Caco-2 (cell line): Measurements from ENCODE around the gene GRK2. TPM values are rescaled to one million over a fixed set of nuclear protein-coding genes. Genes with fewer than 3 reads are reported as not detected.
A peak's percentile ranks its signal among the peaks of the same experiment; 100 is the strongest.

Experiments
- BruUV-seq: library from RNA; stranded (reverse); fragments of 400-500 nt; replicated peaks from 2 replicates; lab custom pipeline; 2021; lab: Mats Ljungman, UMichigan
- CTCF ChIA-PET: fragments of 300-600 bp; sonication (Branson Sonifier 250); formaldehyde crosslinking; loops from one replicate; lab custom pipeline; 2022; ENCODE audit warnings: antibody characterized with exemption; lab: Charles Lee
- POLR2A ChIA-PET: fragments of 300-600 bp; sonication (Branson Sonifier 250); formaldehyde crosslinking; loops from one replicate; lab custom pipeline; 2022; ENCODE audit warnings: antibody characterized with exemption; lab: Charles Lee
- DNase-seq, 2 experiments: peaks; one replicate each; pipeline versions ENCODE4 v3.0.0 to v3.0.0-alpha.2; 2020 to 2022
- H3K27me3 ChIP-seq: replicated peaks from 2 replicates; pipeline ENCODE4 v1.6.0; 2011; ENCODE audit warnings: low read length; ENCODE audit not compliant: control insufficient read depth, insufficient read depth
- H3K36me3 ChIP-seq: 2 replicates; pipeline ENCODE4 v1.5.1; 2011; ENCODE audit warnings: low read length; ENCODE audit not compliant: control insufficient read depth, insufficient read depth
- H3K4me1 ChIP-seq: fragments of 250-450 bp; sonication (Bioruptor Pico); 2 replicates; pipeline ENCODE4 v1.5.1; 2020; ENCODE audit warnings: mild to moderate bottlenecking
- H3K4me3 ChIP-seq: 2 replicates; pipeline ENCODE4 v1.5.1; 2011; ENCODE audit warnings: low read depth, mild to moderate bottlenecking, control low read depth, low read length
- H3K9me3 ChIP-seq: fragments of 250-450 bp; sonication (Bioruptor Pico); 2 replicates; pipeline ENCODE4 v1.5.1; 2020; ENCODE audit warnings: mild to moderate bottlenecking, moderate library complexity
- H3K27ac Mint-ChIP-seq: one replicate; pipeline ENCODE4 v1.8.0; 2022; ENCODE audit warnings: mixed read lengths; ENCODE audit not compliant: unreplicated experiment
- H3K27me3 Mint-ChIP-seq: one replicate; pipeline ENCODE4 v1.8.0; 2022; ENCODE audit warnings: mixed read lengths; ENCODE audit not compliant: insufficient read depth, unreplicated experiment
- H3K36me3 Mint-ChIP-seq: one replicate; pipeline ENCODE4 v1.8.0; 2022; ENCODE audit warnings: mild to moderate bottlenecking, mixed read lengths; ENCODE audit not compliant: insufficient read depth, unreplicated experiment
- H3K4me1 Mint-ChIP-seq: one replicate; pipeline ENCODE4 v1.8.0; 2022; ENCODE audit warnings: low read depth, mixed read lengths; ENCODE audit not compliant: unreplicated experiment
- H3K4me3 Mint-ChIP-seq: one replicate; pipeline ENCODE4 v1.8.0; 2022; ENCODE audit warnings: mild to moderate bottlenecking, moderate library complexity, mixed read lengths; ENCODE audit not compliant: unreplicated experiment
- H3K9me3 Mint-ChIP-seq: one replicate; pipeline ENCODE4 v1.8.0; 2022; ENCODE audit warnings: mixed read lengths; ENCODE audit not compliant: unreplicated experiment
- CTCF ChIP-seq, 2 experiments: fragments of 200-600 bp in 1 of 2; IDR thresholded peaks; 1 replicate in 1 of 2; 2 replicates in 1 of 2; pipeline versions ENCODE4 v1.5.1 to v1.8.0; 2011 to 2022; ENCODE audit warnings: antibody characterized with exemption in 1 of 2, control low read depth in 1 of 2, inconsistent platforms in 1 of 2, low read depth in 1 of 2, low read length in 1 of 2, mild to moderate bottlenecking in 1 of 2, moderate library complexity in 1 of 2; ENCODE audit not compliant: insufficient read depth in 1 of 2, severe bottlenecking in 1 of 2, unreplicated experiment in 1 of 2
- intact Hi-C: fragments of 100-400 bp; cut with micrococcal nuclease; formaldehyde crosslinking; loops from one replicate; pipeline ENCODE4 v1.10.0; 2022; ENCODE audit not compliant: unreplicated experiment
- total RNA-seq: library from RNA; stranded (reverse); gene quantifications from 2 replicates; pipeline ENCODE4 v1.2.3, GENCODE V29; 2022

Gene GRK2
- total RNA-seq, 1 experiment from 2014 or later = 120 TPM

GRCh38 chr11:67309661-67310061 is 43.4 kb downstream of the GRK2 start:
- Histone ChIP-seq H3K27me3 (no peaks in the 10 kb centered on the region), H3K4me3 (no peak overlapping the region), H3K36me3 (peaks cover 4% of the 10 kb centered on the region), H3K4me1 (peaks cover 24% of the 10 kb centered on the region), H3K9me3 (no peaks in the 10 kb centered on the region)
- no peaks in the 10 kb centered on the region for H3K9me3 Mint-ChIP-seq
- no peak for TF ChIP-seq CTCF (IDR thresholded peaks at IDR 0.05; ENCODE audit: insufficient read depth in 1 of 2, low read depth in 1 of 2, low read length in 1 of 2, severe bottlenecking in 1 of 2, unreplicated experiment in 1 of 2)
- H3K27me3 Mint-ChIP-seq = no peaks in the 10 kb centered on the region
- ChIA-PET POLR2A (no interaction called here), CTCF (interaction anchor here (1.9 kb wide), 1 partner anchor 73 kb away, joined by 5 read pairs; no protein-coding TSS in a partner anchor)
- peaks cover 31% of the 10 kb centered on the region for H3K36me3 Mint-ChIP-seq
- no peak overlapping the region for H3K4me3 Mint-ChIP-seq
- H3K4me1 Mint-ChIP-seq = peaks cover 22% of the 10 kb centered on the region
- intact Hi-C loops = no loop called here
- peak in 1 of 2 experiments; percentile 38 for DNase-seq
- no peak overlapping the region for H3K27ac Mint-ChIP-seq
- no TSS peak for BruUV-seq

GRCh38 chr11:67310246-67311050 is 44.2 kb downstream of the GRK2 start:
- Mint-ChIP-seq H3K9me3 (no peaks in the 10 kb centered on the region), H3K27ac (no peak overlapping the region), H3K27me3 (no peaks in the 10 kb centered on the region), H3K4me3 (no peak overlapping the region), H3K4me1 (peaks cover 19% of the 10 kb centered on the region), H3K36me3 (peaks cover 25% of the 10 kb centered on the region)
- Histone ChIP-seq H3K4me3 (no peak overlapping the region), H3K4me1 (peaks cover 19% of the 10 kb centered on the region), H3K36me3 (peaks cover 4% of the 10 kb centered on the region), H3K9me3 (no peaks in the 10 kb centered on the region), H3K27me3 (no peaks in the 10 kb centered on the region)
- no TSS peak for BruUV-seq
- no peak for TF ChIP-seq CTCF (IDR thresholded peaks at IDR 0.05; ENCODE audit: insufficient read depth in 1 of 2, low read depth in 1 of 2, low read length in 1 of 2, severe bottlenecking in 1 of 2, unreplicated experiment in 1 of 2)
- ChIA-PET CTCF (interaction anchor here (0.6 to 1.9 kb wide), 4 partner anchors 44 to 681 kb away, joined by 3 to 13 read pairs (median 4); partner anchors contain the start of gene CLCF1), POLR2A (no interaction called here)
- no peak for DNase-seq
- intact Hi-C loops = no loop called here

- H3K4me3 Mint-ChIP-seq = no peak overlapping the region
- Histone ChIP-seq H3K4me3 (no peak overlapping the region), H3K36me3 (peaks cover 4% of the 10 kb centered on the region), H3K9me3 (no peaks in the 10 kb centered on the region), H3K27me3 (no peaks in the 10 kb centered on the region), H3K4me1 (peaks cover 16% of the 10 kb centered on the region)
- no peaks in the 10 kb centered on the region for H3K9me3 Mint-ChIP-seq
- H3K27ac Mint-ChIP-seq = peak overlapping the region; percentile 4
- peak in 1 of 2 experiments; percentile 46 for DNase-seq
- no peaks in the 10 kb centered on the region for H3K27me3 Mint-ChIP-seq
- H3K4me1 Mint-ChIP-seq = peaks cover 19% of the 10 kb centered on the region
- POLR2A ChIA-PET = no interaction called here
- CTCF ChIA-PET = interaction anchor here (0.6 to 1.9 kb wide), 4 partner anchors 43 to 682 kb away, joined by 3 to 13 read pairs (median 4); partner anchors contain the start of gene CLCF1
- intact Hi-C loops = no loop called here
- peaks cover 22% of the 10 kb centered on the region for H3K36me3 Mint-ChIP-seq
- no peak for TF ChIP-seq CTCF (IDR thresholded peaks at IDR 0.05; ENCODE audit: insufficient read depth in 1 of 2, low read depth in 1 of 2, low read length in 1 of 2, severe bottlenecking in 1 of 2, unreplicated experiment in 1 of 2)
- BruUV-seq = no TSS peak
These were observed 44.8 kb downstream of the GRK2 start for GRCh38 chr11:67311051-67311555.
